HAP-1 (cell line): ENCODE data around the gene CCDC18.
"Not testable (repeated sequence)": the region's sequence is repeated elsewhere in the genome, so short reads cannot be mapped to it uniquely, and the experiment has no call there.

ENCODE experiments used
- DNase-seq, 2 experiments: peaks; one replicate each; pipeline ENCODE4 v3.0.0-alpha.2; 2016 to 2020; ENCODE audit warnings: low spot score in 2 of 2
- H3K27me3 ChIP-seq: fragments of 250-450 bp; sonication (Bioruptor Pico); 2 replicates; pipeline ENCODE4 v1.5.1; 2020; ENCODE audit warnings: low read depth, mild to moderate bottlenecking, moderate library complexity
- H3K36me3 ChIP-seq: fragments of 250-450 bp; sonication (Bioruptor Pico); replicated peaks from 2 replicates; pipeline ENCODE4 v1.5.1; 2020; ENCODE audit warnings: mild to moderate bottlenecking
- H3K4me1 ChIP-seq: fragments of 250-450 bp; sonication (Bioruptor Pico); 2 replicates; pipeline ENCODE4 v1.5.1; 2020; ENCODE audit warnings: mild to moderate bottlenecking
- H3K4me3 ChIP-seq: fragments of 250-450 bp; sonication (Bioruptor Pico); 2 replicates; pipeline ENCODE4 v1.5.1; 2020; ENCODE audit warnings: mild to moderate bottlenecking, moderate library complexity
- H3K9me3 ChIP-seq: fragments of 250-450 bp; sonication (Bioruptor Pico); 2 replicates; pipeline ENCODE4 v1.5.1; 2020; ENCODE audit warnings: mild to moderate bottlenecking, moderate library complexity
- in situ Hi-C: fragments of 300-500 bp; cut with MboI; formaldehyde crosslinking; loops from 3 replicates; pipeline ENCODE4 v1.14.3; 2020; ENCODE audit warnings: low sequenced_read_pairs, inconsistent platforms, mixed read lengths

The CCDC18 gene

DNA sequence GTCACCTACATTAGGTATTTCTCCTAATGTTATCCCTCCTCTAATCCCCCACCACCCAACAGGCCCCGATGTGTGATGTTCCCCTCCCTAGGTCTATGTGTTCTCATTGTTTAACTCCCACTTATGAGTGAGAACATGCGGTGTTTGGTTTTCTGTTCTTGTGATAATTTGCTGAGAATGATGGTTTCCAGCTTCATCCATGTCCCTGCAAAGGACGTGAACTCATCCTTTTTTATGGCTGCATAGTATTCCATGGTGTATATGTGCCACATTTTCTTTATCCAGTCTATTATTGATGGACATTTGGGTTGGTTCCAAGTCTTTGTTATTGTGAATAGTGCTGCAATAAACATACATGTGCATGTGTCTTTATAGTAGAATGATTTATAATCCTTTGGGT is 80.2 kb downstream of the CCDC18 start:
- H3K9me3 ChIP-seq: peaks cover 15% of the 10 kb centered on the region
- H3K36me3 ChIP-seq, in situ Hi-C loops: not testable (repeated sequence)

DNA sequence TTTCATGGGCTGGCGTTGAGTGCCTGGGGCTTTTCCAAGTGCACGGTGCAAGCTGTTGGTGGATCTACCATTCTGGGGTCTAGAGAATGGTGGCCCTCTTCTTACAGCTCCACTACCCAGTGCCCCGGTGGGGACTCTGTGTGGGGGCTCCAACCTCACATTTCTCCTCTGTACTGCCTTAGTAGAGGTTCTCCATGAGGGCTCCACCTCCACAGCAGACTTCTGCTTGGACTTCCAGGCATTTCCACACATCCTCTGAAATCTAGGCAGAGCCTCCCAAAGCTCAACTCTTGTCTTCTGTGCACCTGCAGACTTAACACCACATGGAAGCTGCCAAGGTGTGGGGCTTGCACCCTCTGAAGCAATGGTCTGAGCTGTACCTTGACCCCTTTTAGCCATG is 82.1 kb downstream of the CCDC18 start:
- in situ Hi-C loops: no loop called here
- H3K36me3 ChIP-seq: peaks cover 3% of the 10 kb centered on the region; the same call in 1 of the 2 replicates
- peaks cover 15% of the 10 kb centered on the region for H3K9me3 ChIP-seq
- no peak for DNase-seq
- H3K4me1 ChIP-seq: no peaks in the 10 kb centered on the region
- H3K27me3 ChIP-seq: no peaks in the 10 kb centered on the region
- no peak overlapping the region for H3K4me3 ChIP-seq

More for the DNA sequence above, 80.2 kb downstream of the CCDC18 start:
- not testable (repeated sequence) for DNase-seq, H3K27me3 ChIP-seq, H3K4me1 ChIP-seq, H3K4me3 ChIP-seq

DNA sequence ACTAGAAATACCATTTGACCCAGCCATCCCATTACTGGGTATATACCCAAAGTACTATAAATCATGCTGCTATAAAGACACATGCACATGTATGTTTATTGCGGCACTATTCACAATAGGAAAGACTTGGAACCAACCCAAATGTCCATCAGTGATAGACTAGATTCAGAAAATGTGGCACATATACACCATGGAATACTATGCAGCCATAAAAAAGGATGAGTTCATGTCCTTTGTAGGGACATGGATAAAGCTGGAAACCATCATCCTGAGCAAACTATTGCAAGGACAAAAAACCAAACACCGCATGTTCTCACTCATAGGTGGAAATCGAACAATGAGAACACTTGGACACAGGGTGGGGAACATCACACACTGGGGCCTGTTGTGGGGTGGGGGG is 88.4 kb downstream of the CCDC18 start:
- H3K27me3 ChIP-seq, in situ Hi-C loops, H3K4me1 ChIP-seq, H3K36me3 ChIP-seq, H3K9me3 ChIP-seq, DNase-seq, H3K4me3 ChIP-seq: not testable (repeated sequence)

DNA sequence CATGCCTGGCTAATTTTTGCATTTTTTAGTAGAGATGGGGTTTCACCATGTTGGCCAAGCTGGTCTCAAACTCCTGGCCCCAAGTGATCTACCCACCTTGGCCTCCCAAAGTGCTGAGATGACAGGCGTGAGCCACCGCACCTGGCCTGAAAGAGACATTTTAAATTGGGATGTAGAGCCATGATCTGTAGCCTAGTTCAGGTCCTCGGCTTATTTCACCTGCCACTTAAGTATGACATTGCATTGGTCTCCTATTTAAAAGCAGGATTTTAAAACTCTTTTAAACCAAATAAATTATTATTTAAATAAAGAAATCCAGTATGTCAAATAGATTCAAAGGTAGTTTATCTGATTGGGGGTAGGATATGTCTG is 94.7 kb downstream of the CCDC18 start:
- in situ Hi-C loops, H3K9me3 ChIP-seq, DNase-seq, H3K36me3 ChIP-seq, H3K27me3 ChIP-seq, H3K4me3 ChIP-seq: not testable (repeated sequence)
- H3K4me1 ChIP-seq: peaks cover 24% of the 10 kb centered on the region

DNA sequence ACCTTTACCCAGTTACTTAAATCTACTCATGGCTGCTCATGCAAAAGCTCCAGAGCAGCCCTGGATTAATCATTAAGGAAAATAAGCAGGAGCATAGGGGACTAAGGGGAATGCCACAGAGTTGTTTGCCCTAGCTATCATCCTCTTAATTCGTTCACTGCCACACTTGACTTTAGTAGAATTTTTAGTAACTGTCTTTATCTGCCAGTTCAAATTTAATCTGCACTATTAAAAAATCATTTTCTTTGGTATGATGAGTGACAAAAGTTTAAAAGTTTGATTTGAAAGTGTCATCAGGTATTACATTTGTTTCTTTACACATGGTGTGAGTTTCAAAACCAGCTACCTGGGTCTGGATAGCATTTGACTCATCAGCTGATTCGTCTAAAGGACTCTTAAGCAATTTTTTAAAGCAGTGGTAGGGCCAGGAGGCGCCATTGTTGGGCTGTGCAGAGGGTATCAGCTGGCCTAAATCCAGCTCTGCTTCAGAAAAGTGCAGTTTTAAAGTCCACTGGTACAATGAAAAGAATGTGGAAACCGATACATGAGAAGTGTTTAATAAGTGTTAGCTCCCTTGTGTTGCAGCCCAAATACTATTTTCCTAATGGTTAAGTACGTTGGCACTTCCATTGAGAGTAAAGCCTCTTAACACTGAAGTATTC is 95.2 kb downstream of the CCDC18 start:
- Histone ChIP-seq H3K4me1 (peaks cover 24% of the 10 kb centered on the region), H3K9me3 (peaks cover 4% of the 10 kb centered on the region), H3K4me3 (no peak overlapping the region), H3K36me3 (no peaks in the 10 kb centered on the region), H3K27me3 (no peaks in the 10 kb centered on the region)
- in situ Hi-C loops: no loop called here
- DNase-seq: peak; percentile 49 to 70

DNA sequence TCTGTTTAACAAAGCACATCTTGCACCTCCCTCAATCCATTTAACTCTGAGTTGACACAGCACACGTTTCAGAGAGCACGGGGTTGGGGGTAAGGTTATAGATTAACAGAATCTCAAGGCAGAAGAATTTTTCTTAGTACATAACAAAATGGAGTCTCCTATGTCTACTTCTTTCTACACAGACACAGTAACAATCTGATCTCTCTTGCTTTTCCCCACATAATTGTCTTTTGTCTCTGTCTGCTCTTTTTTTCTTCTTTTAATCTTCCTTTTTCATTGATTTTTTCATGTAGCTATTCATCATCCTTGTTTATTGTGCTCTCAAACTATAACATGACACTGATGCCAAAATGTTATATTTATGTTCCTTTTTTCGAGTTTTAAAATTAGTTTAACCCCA is 97.0 kb downstream of the CCDC18 start:
- H3K36me3 ChIP-seq, H3K9me3 ChIP-seq, H3K4me3 ChIP-seq, H3K27me3 ChIP-seq, in situ Hi-C loops, DNase-seq: not testable (repeated sequence)
- peaks cover 24% of the 10 kb centered on the region for H3K4me1 ChIP-seq

DNA sequence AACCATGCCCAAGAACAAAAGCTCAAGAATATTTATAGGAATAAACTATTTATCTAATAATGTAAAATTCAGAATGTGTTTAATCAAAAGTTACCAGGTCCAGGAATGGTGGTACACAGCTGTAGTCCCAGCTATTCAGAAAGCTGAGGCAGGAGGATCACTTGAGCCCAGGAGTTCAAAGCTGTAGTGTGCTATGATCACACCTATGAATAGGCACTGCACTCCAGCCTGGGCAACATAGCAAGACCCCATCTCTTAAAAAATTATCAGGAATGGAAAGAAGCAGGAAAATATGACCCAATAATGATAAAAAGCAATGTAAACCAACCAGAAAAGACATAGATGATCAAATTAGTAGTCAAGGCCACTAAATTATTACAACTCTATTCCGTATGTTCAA is 103.0 kb downstream of the CCDC18 start:
- in situ Hi-C loops: no loop called here
- no peak overlapping the region for H3K4me3 ChIP-seq
- no peaks in the 10 kb centered on the region for H3K27me3 ChIP-seq
- H3K36me3 ChIP-seq: no peaks in the 10 kb centered on the region
- peaks cover 12% of the 10 kb centered on the region for H3K9me3 ChIP-seq
- DNase-seq: no peak
- H3K4me1 ChIP-seq: no peaks in the 10 kb centered on the region

DNA sequence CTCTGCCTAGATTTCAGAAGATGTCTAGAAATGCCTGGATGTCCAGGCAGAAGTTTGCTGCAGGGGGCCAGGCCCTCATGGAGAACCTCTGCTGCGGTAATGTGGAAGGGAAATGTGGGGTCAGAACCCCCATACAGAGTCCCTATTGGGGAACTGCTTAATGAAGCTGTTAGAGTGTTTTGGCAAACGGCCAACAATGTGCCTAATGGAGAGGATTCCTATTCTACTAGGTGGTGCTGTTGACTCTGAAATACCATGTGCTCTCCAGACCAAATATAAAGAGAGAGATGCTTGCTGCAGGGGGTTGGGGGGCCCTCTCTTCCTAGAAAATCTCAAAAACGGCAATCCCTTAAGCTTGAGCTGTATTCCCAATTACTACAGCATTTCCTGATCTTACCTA is 108.0 kb downstream of the CCDC18 start:
- in situ Hi-C loops: no loop called here
- Histone ChIP-seq H3K4me1 (no peaks in the 10 kb centered on the region), H3K4me3 (no peak overlapping the region), H3K9me3 (peaks cover 12% of the 10 kb centered on the region), H3K27me3 (peaks cover 10% of the 10 kb centered on the region), H3K36me3 (no peaks in the 10 kb centered on the region)
- DNase-seq: no peak

DNA sequence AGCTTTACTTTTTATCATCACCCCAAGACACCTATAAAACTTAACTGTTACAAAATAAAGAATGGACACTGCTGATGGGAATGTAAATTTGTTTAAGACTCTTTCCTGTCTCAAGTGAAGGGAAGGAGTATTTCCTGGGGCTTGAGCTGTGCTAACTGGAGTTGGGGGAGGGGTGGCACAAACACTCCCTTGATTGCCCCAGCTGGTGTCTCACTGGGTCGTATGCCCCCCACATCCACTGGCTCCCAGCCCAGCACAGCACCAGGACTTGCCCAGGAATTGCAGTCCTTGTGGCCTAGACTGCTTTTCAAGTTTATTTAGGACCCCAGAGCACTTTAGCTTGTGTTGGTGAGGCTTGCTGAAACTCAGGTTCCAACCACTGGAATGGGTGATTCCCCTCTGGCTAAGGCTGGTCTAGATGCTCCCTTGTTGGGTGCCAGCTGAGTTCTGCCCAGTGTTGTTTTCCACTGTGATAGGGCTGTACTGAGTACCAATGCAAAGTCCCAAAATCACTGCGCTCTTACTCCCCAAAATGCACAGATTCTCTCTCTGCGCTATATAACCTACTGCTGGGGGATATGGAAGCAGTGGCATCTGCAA is 116.1 kb downstream of the CCDC18 start:
- peaks cover 12% of the 10 kb centered on the region for H3K4me1 ChIP-seq
- no peak for DNase-seq
- in situ Hi-C loops: no loop called here

DNA sequence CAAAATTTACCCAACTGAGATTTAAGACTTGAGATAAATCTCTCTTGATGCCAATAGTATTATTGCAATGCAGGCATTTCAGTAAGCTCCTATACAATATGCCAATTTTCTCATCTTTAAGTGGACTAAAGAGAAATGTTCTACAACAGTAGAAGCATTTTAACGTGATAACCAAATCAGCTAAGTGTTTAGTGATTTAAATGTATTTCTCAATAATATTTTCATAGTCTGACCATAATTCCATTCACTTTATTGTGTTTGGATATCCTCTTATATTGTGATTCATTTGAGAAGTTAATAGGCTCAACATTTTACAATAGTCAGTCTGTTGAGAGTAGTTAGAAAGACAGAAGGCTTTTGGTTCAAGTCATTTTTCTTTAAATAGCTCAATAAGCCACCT is 120.6 kb downstream of the CCDC18 start:
- peak in 1 of 2 experiments; percentile 98 for DNase-seq
- peaks cover 25% of the 10 kb centered on the region for H3K4me1 ChIP-seq
- no peaks in the 10 kb centered on the region for H3K9me3 ChIP-seq
- H3K4me3 ChIP-seq: no peak overlapping the region
- in situ Hi-C loops: no loop called here
- no peaks in the 10 kb centered on the region for H3K36me3 ChIP-seq
- H3K27me3 ChIP-seq: peaks cover 55% of the 10 kb centered on the region

More for the DNA sequence above, 116.1 kb downstream of the CCDC18 start:
- H3K27me3 ChIP-seq: peaks cover 32% of the 10 kb centered on the region
- H3K9me3 ChIP-seq: no peaks in the 10 kb centered on the region
- H3K4me3 ChIP-seq: no peak overlapping the region
- H3K36me3 ChIP-seq: no peaks in the 10 kb centered on the region

DNA sequence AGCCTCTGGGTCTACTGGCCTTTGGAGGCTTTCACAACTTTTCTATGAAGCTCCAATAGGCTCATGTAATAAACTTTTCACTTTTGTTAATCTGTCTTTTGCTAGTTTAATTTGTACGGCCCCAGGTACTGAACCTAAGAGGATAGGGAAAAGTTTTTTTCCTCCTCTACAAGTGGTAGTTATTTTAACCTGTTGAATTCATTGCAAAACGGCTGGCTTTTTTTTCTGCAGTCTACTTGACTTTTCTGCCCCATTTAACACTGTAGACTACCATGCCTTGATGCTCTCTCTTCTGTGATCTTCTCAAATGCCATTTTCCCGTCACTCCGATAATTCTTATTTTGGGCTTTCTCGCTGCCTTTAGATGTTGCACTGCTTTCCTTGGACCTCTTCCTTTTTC is 121.6 kb downstream of the CCDC18 start:
- Histone ChIP-seq H3K4me1 (peaks cover 25% of the 10 kb centered on the region), H3K9me3 (no peaks in the 10 kb centered on the region), H3K27me3 (peaks cover 58% of the 10 kb centered on the region), H3K4me3 (no peak overlapping the region), H3K36me3 (no peaks in the 10 kb centered on the region)
- in situ Hi-C loops: no loop called here
- DNase-seq: no peak

DNA sequence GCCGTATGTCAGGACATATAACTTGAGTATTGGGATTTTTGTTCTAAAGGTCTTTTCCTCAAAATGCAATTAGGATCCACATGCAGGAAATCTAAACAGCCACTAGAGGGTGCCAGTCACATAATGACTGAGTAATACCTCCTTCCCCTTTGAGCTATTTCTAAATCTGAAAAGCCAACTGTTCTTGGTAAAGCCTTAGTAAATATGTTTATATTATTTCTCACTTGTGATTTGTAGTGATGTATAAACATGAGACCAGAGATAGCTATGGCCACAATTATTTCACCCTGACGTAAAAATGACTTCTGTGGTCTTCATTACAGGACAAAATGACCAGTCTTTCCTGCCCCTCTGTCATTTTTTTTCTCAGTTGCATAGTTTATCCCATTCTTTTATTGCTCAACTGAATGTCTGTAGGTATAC is 124.2 kb downstream of the CCDC18 start:
- H3K4me3 ChIP-seq: no peak overlapping the region
- in situ Hi-C loops: no loop called here
- peaks cover 21% of the 10 kb centered on the region for H3K4me1 ChIP-seq
- H3K36me3 ChIP-seq: no peaks in the 10 kb centered on the region
- no peaks in the 10 kb centered on the region for H3K9me3 ChIP-seq
- peak; percentile 65 to 69 for DNase-seq
- peaks cover 65% of the 10 kb centered on the region for H3K27me3 ChIP-seq

DNA sequence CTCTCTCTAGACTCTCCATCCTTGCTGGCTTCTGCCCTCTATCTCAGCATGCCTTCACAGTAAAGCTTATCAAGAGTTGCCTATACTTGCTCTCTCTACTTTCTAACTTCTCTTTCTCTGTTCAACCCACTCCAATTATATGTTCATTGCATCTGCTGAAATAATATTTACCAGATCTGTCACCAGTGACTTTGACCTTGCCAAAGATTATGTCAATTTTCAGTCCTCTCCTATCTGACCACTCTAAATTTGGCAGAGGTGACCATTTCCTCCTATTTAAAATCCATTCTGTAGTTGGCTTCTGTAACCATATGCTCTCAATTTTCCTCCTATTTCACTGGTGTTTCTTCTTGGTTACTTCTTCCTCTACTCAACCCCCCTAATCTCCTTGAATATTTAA is 126.4 kb downstream of the CCDC18 start:
- Histone ChIP-seq H3K9me3 (no peaks in the 10 kb centered on the region), H3K4me1 (peaks cover 10% of the 10 kb centered on the region), H3K36me3 (no peaks in the 10 kb centered on the region), H3K4me3 (no peak overlapping the region), H3K27me3 (peaks cover 62% of the 10 kb centered on the region)
- no peak for DNase-seq
- in situ Hi-C loops: no loop called here

DNA sequence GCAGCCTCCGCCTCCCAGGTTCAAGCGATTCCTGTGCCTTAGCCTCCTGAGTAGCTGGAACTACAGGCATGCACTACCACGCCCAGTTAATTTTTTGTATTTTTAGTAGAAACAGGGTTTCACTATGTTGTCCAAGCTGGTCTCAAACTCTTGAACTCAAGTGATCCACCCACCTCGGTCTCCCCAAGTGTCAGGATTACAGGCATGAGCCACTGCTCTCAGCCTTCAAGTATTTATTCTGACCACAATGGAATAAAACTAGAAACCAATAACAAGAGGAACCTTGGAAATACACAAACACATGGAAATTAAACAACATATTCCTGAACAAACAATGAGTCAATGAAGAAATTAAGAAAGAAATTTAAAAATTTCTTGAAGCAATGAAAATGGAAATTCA is 132.5 kb downstream of the CCDC18 start:
- no peak for DNase-seq
- Histone ChIP-seq H3K9me3 (no peaks in the 10 kb centered on the region), H3K4me3 (no peak overlapping the region), H3K4me1 (no peaks in the 10 kb centered on the region), H3K36me3 (no peaks in the 10 kb centered on the region), H3K27me3 (peaks cover 6% of the 10 kb centered on the region)
- in situ Hi-C loops: no loop called here

DNA sequence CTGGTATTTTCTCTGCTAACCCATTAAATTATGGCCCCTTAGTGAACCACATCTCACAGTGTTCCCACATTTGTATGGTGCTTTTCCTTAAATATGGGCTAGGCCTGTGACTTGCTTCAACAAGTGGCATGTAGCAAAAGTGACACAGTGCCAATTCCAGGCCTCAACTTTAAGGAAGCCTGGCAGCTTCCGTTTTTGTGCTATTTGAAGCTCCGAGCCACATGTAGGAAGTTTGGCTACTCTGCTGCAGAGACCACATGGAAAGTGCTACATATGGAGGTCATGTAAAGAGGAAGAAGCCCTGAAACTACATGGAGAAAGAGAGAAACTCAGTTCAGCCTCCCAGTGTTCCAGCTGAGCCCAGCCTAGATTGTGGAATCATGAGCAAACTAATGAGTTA is 136.7 kb downstream of the CCDC18 start:
- H3K36me3 ChIP-seq: no peaks in the 10 kb centered on the region
- in situ Hi-C loops: no loop called here
- H3K4me3 ChIP-seq: no peak overlapping the region
- H3K9me3 ChIP-seq: no peaks in the 10 kb centered on the region
- no peaks in the 10 kb centered on the region for H3K27me3 ChIP-seq
- no peak for DNase-seq
- H3K4me1 ChIP-seq: no peaks in the 10 kb centered on the region
